ENCODE data around the gene OIT3.

DNA sequence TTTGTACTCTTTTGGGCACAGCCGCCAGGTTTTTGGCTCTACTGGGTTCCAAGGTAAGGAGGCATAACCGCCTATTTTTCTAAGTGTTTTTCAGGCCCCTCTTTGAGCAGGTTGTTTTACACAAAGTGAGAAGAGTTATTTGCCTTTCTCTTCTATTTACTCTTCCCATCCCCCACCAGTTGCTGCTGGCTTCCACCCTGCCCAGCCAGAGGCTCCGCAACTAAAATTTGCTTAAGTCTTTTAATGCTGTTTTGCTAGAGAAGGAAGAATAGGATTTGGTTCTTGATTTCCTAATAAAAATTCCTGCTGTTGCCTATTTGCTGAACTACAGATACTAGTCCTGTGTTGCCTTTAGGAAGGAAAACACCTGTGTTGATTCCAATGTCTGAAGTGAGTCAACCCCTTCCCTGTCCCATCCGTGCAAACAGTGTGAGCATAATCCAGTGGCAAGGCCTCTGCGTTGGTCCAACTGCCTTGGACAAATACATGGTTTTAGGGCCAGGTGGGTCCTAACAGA lies 59.2 kb downstream of the OIT3 start:
- TF ChIP-seq, protein P1, sequence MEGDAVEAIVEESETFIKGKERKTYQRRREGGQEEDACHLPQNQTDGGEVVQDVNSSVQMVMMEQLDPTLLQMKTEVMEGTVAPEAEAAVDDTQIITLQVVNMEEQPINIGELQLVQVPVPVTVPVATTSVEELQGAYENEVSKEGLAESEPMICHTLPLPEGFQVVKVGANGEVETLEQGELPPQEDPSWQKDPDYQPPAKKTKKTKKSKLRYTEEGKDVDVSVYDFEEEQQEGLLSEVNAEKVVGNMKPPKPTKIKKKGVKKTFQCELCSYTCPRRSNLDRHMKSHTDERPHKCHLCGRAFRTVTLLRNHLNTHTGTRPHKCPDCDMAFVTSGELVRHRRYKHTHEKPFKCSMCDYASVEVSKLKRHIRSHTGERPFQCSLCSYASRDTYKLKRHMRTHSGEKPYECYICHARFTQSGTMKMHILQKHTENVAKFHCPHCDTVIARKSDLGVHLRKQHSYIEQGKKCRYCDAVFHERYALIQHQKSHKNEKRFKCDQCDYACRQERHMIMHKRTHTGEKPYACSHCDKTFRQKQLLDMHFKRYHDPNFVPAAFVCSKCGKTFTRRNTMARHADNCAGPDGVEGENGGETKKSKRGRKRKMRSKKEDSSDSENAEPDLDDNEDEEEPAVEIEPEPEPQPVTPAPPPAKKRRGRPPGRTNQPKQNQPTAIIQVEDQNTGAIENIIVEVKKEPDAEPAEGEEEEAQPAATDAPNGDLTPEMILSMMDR (IDR thresholded peaks at IDR 0.05) = no peak
- no peak for TF ChIP-seq EP300 (IDR thresholded peaks at IDR 0.05)
- TF ChIP-seq POLR2A (IDR thresholded peaks at IDR 0.05) = no peak

Data from tibial nerve (tissue), 4 donors.